Ovary (tissue), 9 donors: ENCODE data around the gene UBN1. TPM values are rescaled to one million over a fixed set of nuclear protein-coding genes. Genes with fewer than 3 reads are reported as not detected.
"Not testable (repeated sequence)": the region's sequence is repeated elsewhere in the genome, so short reads cannot be mapped to it uniquely, and the experiment has no call there.

Experiments used
- DNase-seq, 5 donors: peaks; one replicate each; pipeline ENCODE4 v3.0.0-alpha.2; 2019 to 2020
- H3K27ac ChIP-seq, 2 donors: fragments of 200-600 bp; one replicate each; pipeline versions ENCODE4 v1.5.1 to v1.8.0; 2019 to 2022
- H3K27me3 ChIP-seq: fragments of 200-600 bp; one replicate; pipeline ENCODE4 v1.8.0; 2022
- H3K36me3 ChIP-seq: fragments of 200-600 bp; sonication (generic); one replicate; pipeline ENCODE4 v1.5.1; 2019
- H3K4me1 ChIP-seq: one replicate; pipeline ENCODE4 v1.8.1; 2013; ENCODE audit warnings: mild to moderate bottlenecking, moderate library complexity; ENCODE audit not compliant: insufficient read depth
- H3K4me3 ChIP-seq: fragments of 200-600 bp; sonication (generic); one replicate; pipeline ENCODE4 v1.5.1; 2017
- H3K9me3 ChIP-seq, 2 donors: fragments of 200-600 bp in 1 of 2; sonication (generic) in 1 of 2; one replicate each; pipeline versions ENCODE4 v1.5.1 to v1.8.1; 2013 to 2019; ENCODE audit warnings: mild to moderate bottlenecking in 1 of 2, moderate library complexity in 1 of 2
- EP300 ChIP-seq: sonication (generic); formaldehyde crosslinking; IDR thresholded peaks from one replicate; pipeline ENCODE4 v1.6.1; 2017; ENCODE audit warnings: antibody characterized with exemption
- POLR2A ChIP-seq: fragments of 450-650 bp; IDR thresholded peaks from one replicate; pipeline ENCODE4 v1.6.1; 2017; ENCODE audit warnings: antibody characterized with exemption, mild to moderate bottlenecking, moderate library complexity
- WGBS, 3 donors: extraction: QIAGEN DNeasy Blood & Tissue Kit in 1 of 3; methylation state at CpG; one replicate each; pipeline versions ENCODE4 v1.1.5 to v1.1.7; 2013 to 2017; 5-methylcytosine and 5-hydroxymethylcytosine counted together
- intact Hi-C, 4 donors: fragments of 100-400 bp; cut with DNase I; formaldehyde crosslinking; loops; one replicate each; pipeline versions ENCODE4 v1.11.0 to v1.15.1; 2022 to 2023
- polyA plus RNA-seq, 2 donors: library from polyadenylated mRNA; stranded (reverse); fragments of 200-250 nt in 1 of 2; fragments of 350-450 nt in 1 of 2; fragmentation: Illumina TruSeq in 1 of 2; extraction: RNeasy Lipid Tissue Mini Kit (QIAGEN cat#74804) in 1 of 2; gene quantifications; one replicate each; pipeline ENCODE4 v1.2.3, GENCODE V29; 2013 to 2014
- total RNA-seq, 7 donors: library from RNA; depleted of rRNA in 2 of 7; stranded (reverse); fragments of >200 nt in 2 of 7; fragmentation: NEBNext Ultra II Directional in 3 of 7; extraction: Animal tissue kit (Norgen Biotek cat#: 25700) in 3 of 7; gene quantifications; one replicate each; pipeline versions ENCODE4 v1.1.0 to v1.2.4, GENCODE V29; 2016 to 2023
- TF ChIP-seq, protein P1 (sequence below), 3 donors: fragments of 450-650 bp in 2 of 3; fragments of 200-600 bp in 1 of 3; IDR thresholded peaks; one replicate each; pipeline versions ENCODE4 v1.5.1 to v1.8.0; 2016 to 2022; ENCODE audit warnings: antibody characterized with exemption in 3 of 3, mild to moderate bottlenecking in 1 of 3
- donor health status: DM: no; HTN: no; CAD: no; lungs with moderate emphysema.
- donor health status: DM: no; HTN: no; CAD: no.
- donor health status: Bipolar disorder and iron deficiency.
- donor health status: DM: yes; HTN: yes; CAD: no.
- donor health status: DM: no; HTN: no; CAD: no.
- donor health status: DM: yes; HTN: yes; CAD: no.

The UBN1 gene
- total and polyA plus RNA-seq, 9 donors = 14.5 to 41.3 (median 24.0) TPM

DNA sequence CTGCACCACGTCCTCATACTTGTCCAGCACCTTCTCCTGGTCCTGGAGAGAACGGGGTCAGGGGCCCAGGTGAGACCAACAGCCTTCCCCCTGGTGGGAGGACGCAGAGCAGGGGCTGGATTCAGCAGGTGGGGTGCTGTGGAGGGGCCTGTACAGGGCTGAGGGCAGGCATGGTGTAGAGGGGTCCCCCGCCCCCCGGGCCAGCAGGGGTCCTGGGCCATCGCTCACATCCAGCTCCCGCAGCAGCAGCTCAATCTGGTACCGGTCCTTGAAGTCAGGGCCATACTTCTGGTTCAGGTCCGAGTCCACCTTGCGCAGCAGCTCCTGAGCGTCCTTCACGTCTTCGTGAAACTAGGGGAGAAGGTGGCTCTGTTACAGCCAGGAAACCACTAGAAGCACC is 48.1 kb downstream of the UBN1 start:
- Histone ChIP-seq H3K36me3 (no peaks in the 10 kb centered on the region), H3K27ac (no peak overlapping the region), H3K4me3 (no peak overlapping the region), H3K4me1 (peaks cover 12% of the 10 kb centered on the region), H3K27me3 (no peaks in the 10 kb centered on the region), H3K9me3 (no peaks in the 10 kb centered on the region)
- WGBS, 3 donors = 83 to 87% (median 84%) methylated on average over 12 to 13 of the region's 13 CpGs
- intact Hi-C loops = no loop called here
- TF ChIP-seq POLR2A (no peak), EP300 (no peak)
- TF ChIP-seq, protein P1, sequence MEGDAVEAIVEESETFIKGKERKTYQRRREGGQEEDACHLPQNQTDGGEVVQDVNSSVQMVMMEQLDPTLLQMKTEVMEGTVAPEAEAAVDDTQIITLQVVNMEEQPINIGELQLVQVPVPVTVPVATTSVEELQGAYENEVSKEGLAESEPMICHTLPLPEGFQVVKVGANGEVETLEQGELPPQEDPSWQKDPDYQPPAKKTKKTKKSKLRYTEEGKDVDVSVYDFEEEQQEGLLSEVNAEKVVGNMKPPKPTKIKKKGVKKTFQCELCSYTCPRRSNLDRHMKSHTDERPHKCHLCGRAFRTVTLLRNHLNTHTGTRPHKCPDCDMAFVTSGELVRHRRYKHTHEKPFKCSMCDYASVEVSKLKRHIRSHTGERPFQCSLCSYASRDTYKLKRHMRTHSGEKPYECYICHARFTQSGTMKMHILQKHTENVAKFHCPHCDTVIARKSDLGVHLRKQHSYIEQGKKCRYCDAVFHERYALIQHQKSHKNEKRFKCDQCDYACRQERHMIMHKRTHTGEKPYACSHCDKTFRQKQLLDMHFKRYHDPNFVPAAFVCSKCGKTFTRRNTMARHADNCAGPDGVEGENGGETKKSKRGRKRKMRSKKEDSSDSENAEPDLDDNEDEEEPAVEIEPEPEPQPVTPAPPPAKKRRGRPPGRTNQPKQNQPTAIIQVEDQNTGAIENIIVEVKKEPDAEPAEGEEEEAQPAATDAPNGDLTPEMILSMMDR (IDR thresholded peaks at IDR 0.05) = no peak
- no peak for DNase-seq

- H3K4me3 ChIP-seq, H3K27me3 ChIP-seq, H3K9me3 ChIP-seq, H3K36me3 ChIP-seq, DNase-seq, intact Hi-C loops, H3K27ac ChIP-seq: not testable (repeated sequence)
- H3K4me1 ChIP-seq = peaks cover 12% of the 10 kb centered on the region
- 88 to 92% (median 89%) methylated on average over 9 of the region's 9 CpGs for WGBS, 3 donors
These were observed 49.5 kb downstream of the UBN1 start for GRCh38 chr16:4896761-4897160.

DNA sequence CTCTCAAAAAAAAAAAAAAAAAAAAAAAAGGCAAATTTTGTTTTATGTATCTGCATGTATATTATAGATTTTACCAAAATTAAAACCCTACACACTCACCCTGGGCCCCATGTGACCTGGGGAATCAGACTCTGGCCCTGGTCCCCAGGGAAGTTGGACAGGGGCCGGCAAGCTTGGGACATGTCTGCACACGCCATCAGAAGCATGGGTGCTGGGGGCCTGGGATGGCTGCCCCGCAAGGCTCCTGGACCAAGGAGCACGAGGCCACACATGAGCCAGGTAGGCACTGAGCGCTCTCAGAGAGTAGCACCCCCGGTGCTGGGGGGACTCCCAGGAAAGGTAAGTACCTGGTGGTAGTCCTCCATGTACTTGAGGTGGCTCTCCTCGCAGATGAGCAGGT is 50.0 kb downstream of the UBN1 start:
- no peaks in the 10 kb centered on the region for H3K27me3 ChIP-seq
- no peak for DNase-seq
- H3K27ac ChIP-seq = no peak overlapping the region
- no peaks in the 10 kb centered on the region for H3K9me3 ChIP-seq
- TF ChIP-seq EP300 (no peak), POLR2A (no peak)
- TF ChIP-seq, protein P1 (IDR thresholded peaks at IDR 0.05) = no peak
- H3K36me3 ChIP-seq = no peaks in the 10 kb centered on the region
- H3K4me3 ChIP-seq = no peak overlapping the region
- WGBS, 3 donors = 93 to 95% (median 95%) methylated on average over 5 to 7 of the region's 7 CpGs
- intact Hi-C loops = no loop called here
- peaks cover 8% of the 10 kb centered on the region for H3K4me1 ChIP-seq

DNA sequence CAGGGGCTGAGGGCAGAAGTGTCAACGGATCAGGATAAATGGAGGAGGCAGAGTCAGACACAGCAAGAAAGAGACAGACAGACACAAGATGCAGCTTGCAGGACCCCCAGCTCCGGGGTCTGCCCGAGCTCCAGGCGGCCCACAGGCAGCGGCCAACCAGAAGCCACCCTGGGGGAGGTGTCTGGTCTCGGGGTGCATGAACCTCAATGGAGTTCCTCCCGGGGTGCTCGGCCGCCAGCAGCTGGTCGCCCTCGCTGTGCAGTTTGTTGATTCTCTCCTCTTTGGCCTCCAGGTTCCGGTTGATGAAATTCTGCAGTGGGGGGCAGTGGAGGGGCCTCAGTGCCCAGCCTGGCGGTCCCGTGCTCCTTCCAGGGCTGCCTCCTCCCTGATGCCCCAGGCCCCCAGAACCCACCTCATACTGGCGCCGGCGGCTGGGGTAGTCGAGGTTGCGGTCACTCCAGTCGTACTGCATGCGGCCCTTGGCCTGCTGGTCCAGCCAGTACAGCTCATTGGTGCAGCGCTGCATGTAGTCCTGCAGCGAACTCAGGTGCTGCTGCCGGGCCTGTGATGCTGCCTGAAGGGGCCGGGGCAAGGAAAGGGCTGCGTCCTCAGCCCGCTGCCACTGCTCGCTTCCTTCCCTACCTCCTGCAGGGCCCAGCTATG is 51.7 kb downstream of the UBN1 start:
- Histone ChIP-seq H3K27me3 (no peaks in the 10 kb centered on the region), H3K27ac (no peak overlapping the region), H3K4me3 (no peak overlapping the region), H3K36me3 (no peaks in the 10 kb centered on the region), H3K9me3 (no peaks in the 10 kb centered on the region), H3K4me1 (no peaks in the 10 kb centered on the region)
- 91 to 95% (median 92%) methylated on average over 28 of the region's 28 CpGs for WGBS, 3 donors
- DNase-seq = no peak
- TF ChIP-seq EP300 (no peak), POLR2A (no peak)
- TF ChIP-seq, protein P1 (IDR thresholded peaks at IDR 0.05) = no peak
- intact Hi-C loops = no loop called here

DNA sequence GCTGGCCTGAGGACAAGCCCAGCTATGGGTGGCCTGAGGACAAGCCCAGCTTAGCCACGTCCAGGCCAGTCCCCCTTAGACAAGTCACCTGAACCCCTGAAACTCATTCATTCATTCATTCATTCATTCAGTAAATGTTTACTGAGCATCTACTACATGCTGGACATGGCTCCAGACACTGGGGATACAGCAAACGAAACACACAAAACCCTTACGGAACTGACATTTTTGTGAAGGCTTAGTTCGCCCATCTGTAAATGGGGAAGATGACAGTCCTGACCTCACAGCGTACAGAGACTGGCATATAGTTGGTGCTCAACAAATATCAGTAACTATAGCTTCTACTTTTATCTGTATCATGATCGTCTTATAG is 52.2 kb downstream of the UBN1 start:
- Histone ChIP-seq H3K27me3 (no peaks in the 10 kb centered on the region), H3K4me3 (no peak overlapping the region), H3K36me3 (no peaks in the 10 kb centered on the region), H3K9me3 (no peaks in the 10 kb centered on the region), H3K4me1 (no peaks in the 10 kb centered on the region), H3K27ac (no peak overlapping the region)
- no peak for DNase-seq
- TF ChIP-seq EP300 = no peak
- TF ChIP-seq POLR2A = no peak
- TF ChIP-seq, protein P1 (IDR thresholded peaks at IDR 0.05) = no peak
- intact Hi-C loops = no loop called here
- WGBS, 3 donors = 74 to 86% (median 83%) methylated on average over 6 of the region's 6 CpGs
